Heart left ventricle (tissue), 13 donors: ENCODE results near the gene CYREN.

Experiments used
- CTCF ChIP-seq, 12 donors: fragments of 200-600 bp; sonication (generic) in 4 of 12; IDR thresholded peaks; one replicate each; pipeline versions ENCODE4 v1.5.0 to v1.8.0; 2018 to 2022; ENCODE audit warnings: antibody characterized with exemption in 12 of 12, mild to moderate bottlenecking in 5 of 12
- POLR2A ChIP-seq, 2 donors: fragments of 450-650 bp; IDR thresholded peaks; one replicate each; pipeline ENCODE4 v1.6.1; 2017; ENCODE audit warnings: antibody characterized with exemption in 2 of 2, mild to moderate bottlenecking in 2 of 2, moderate library complexity in 2 of 2
- donor health status: ischemic (EF 13 %, LVEDD 7.1; RV severe dilation, severe dysfunction).
- donor health status: DM: no; HTN: yes; CAD: no.
- donor health status: DM: no; HTN: no; CAD: no.
- donor health status: ischemic (EF 25% LVEDD 6.9; RV normal size, moderate dysfunction).
- donor health status: ischemic (EF 25% LVEDD 5.7; RV mildly dilated, moderate dysfunction).
- donor health status: ischemic (EF 35%, LVEDD 5.7; RV mildly dilated, moderate dysfunction).
- donor health status: nonischemic (EF 11% LVEDD 7.7; RV severe dilation, severe dysfunction).
- donor health status: DM: yes; HTN: yes; CAD: no.
- donor health status: PGD.
- donor health status: ischemic (EF 29% LVEDD 5.4; RV normal size, mild dysfunction).
- donor health status: nonischemic (EF 23%, LVEDD 6.1; RV moderate dilation, normal function).

GRCh38 chr7:135151533-135151932, 19.0 kb downstream of the CYREN start:
- TF ChIP-seq POLR2A (IDR thresholded peaks at IDR 0.05) (no peak), CTCF (IDR thresholded peaks at IDR 0.05) (no peak)
